Subcutaneous abdominal adipose tissue (tissue), 5 donors: ENCODE data around the gene NTSR1.
"Not testable (repeated sequence)": the region's sequence is repeated elsewhere in the genome, so short reads cannot be mapped to it uniquely, and the experiment has no call there.

Experiments used
- H3K27ac ChIP-seq: one replicate; pipeline ENCODE4 v1.7.0; 2013; ENCODE audit warnings: low read depth, mild to moderate bottlenecking, inconsistent platforms, low read length, moderate library complexity
- H3K27me3 ChIP-seq, 5 donors: one replicate each; pipeline ENCODE4 v1.7.0; 2013; ENCODE audit warnings: low read length in 5 of 5, inconsistent platforms in 1 of 5; ENCODE audit not compliant: control insufficient read depth in 5 of 5, insufficient read depth in 4 of 5
- H3K36me3 ChIP-seq, 5 donors: one replicate each; pipeline ENCODE4 v1.7.0; 2013; ENCODE audit warnings: low read length in 5 of 5; ENCODE audit not compliant: control insufficient read depth in 5 of 5, insufficient read depth in 5 of 5
- H3K4me1 ChIP-seq, 5 donors: one replicate each; pipeline ENCODE4 v1.7.0; 2013; ENCODE audit warnings: low read length in 5 of 5, mild to moderate bottlenecking in 3 of 5, moderate library complexity in 1 of 5; ENCODE audit not compliant: control insufficient read depth in 5 of 5, insufficient read depth in 5 of 5
- H3K4me3 ChIP-seq, 5 donors: one replicate each; pipeline ENCODE4 v1.7.0; 2013; ENCODE audit warnings: low read length in 5 of 5, low read depth in 1 of 5
- H3K9ac ChIP-seq, 5 donors: one replicate each; pipeline ENCODE4 v1.7.0; 2013; ENCODE audit warnings: low read length in 5 of 5, mild to moderate bottlenecking in 4 of 5, moderate library complexity in 3 of 5
- H3K9me3 ChIP-seq, 5 donors: one replicate each; pipeline ENCODE4 v1.7.0; 2013; ENCODE audit warnings: low read length in 5 of 5; ENCODE audit not compliant: control insufficient read depth in 5 of 5
- donor health status: healthy.
- donor health status: healthy.
- donor health status: healthy.
- donor health status: healthy.
- donor health status: healthy.

The NTSR1 gene

GRCh38 chr20:62683660-62684322, 24.8 kb upstream of the NTSR1 start:
- not testable (repeated sequence) for H3K36me3 ChIP-seq, H3K27ac ChIP-seq, H3K4me3 ChIP-seq
- H3K9me3 ChIP-seq: peaks cover 2 to 12% (median 7%) of the 10 kb centered on the region in 5 donors
- peaks cover 0 to 11% (median 8%) of the 10 kb centered on the region in 5 donors for H3K4me1 ChIP-seq
- peaks cover 22 to 62% (median 47%) of the 10 kb centered on the region in 5 donors for H3K27me3 ChIP-seq
- H3K9ac ChIP-seq: peak overlapping the region in 1 of 5 donors; percentile 52

- Histone ChIP-seq H3K36me3 (no peaks in the 10 kb centered on the region), H3K4me1 (peaks cover 0 to 11% (median 8%) of the 10 kb centered on the region in 5 donors), H3K27me3 (peaks cover 25 to 66% (median 51%) of the 10 kb centered on the region in 5 donors), H3K9ac (no peak overlapping the region), H3K9me3 (peaks cover 2 to 8% (median 5%) of the 10 kb centered on the region in 5 donors), H3K4me3 (no peak overlapping the region), H3K27ac (no peak overlapping the region)
Observed at GRCh38 chr20:62684981-62685380, 23.7 kb upstream of the NTSR1 start.

DNA sequence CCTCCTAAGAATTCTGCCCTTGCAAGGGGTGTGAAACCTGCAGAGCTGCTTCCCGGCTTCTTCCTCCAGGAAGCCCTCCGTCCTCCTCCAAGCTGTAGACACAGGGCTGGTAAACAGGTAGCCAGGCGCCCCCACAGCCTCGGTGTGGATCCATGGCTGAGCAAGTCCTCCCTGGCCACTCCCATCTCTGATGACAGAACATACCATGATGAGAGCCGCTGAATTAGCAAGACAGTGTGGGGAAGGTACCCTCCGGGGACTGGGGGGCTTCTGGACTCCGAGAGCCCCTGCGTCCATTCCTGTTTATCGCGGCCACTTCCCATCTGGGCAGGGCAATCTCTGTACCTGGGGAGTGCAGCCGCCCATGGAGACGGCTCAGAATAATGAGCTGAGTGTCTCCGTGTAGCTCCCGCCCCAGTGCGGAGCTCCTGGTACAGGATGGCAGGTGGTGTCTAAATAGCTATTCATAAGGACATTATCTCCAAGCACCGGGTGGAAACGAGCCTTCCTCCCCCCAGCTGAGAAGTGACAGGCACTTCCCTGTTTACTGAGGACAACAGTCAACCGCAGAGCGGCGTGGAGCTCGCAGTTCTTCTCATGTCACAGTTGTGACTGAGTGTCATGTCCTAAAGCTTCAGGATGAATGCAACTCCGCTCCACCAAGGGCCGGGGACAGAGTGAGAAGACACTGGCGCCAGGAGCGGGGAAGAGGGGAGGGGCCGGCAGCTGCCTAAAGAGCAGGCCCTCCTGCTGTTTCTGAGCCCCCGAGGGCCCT, 22.7 kb upstream of the NTSR1 start:
- H3K36me3 ChIP-seq: no peaks in the 10 kb centered on the region
- no peak overlapping the region for H3K27ac ChIP-seq
- H3K27me3 ChIP-seq: peaks cover 26 to 63% (median 48%) of the 10 kb centered on the region in 5 donors
- H3K9me3 ChIP-seq: no peaks in the 10 kb centered on the region
- no peak overlapping the region for H3K4me3 ChIP-seq
- H3K9ac ChIP-seq: no peak overlapping the region
- peaks cover 0 to 11% (median 8%) of the 10 kb centered on the region in 5 donors for H3K4me1 ChIP-seq

GRCh38 chr20:62686869-62687830, 21.5 kb upstream of the NTSR1 start:
- no peaks in the 10 kb centered on the region for H3K36me3 ChIP-seq
- peaks cover 23 to 67% (median 46%) of the 10 kb centered on the region in 5 donors for H3K27me3 ChIP-seq
- H3K4me3 ChIP-seq: no peak overlapping the region
- no peak overlapping the region for H3K9ac ChIP-seq
- no peaks in the 10 kb centered on the region for H3K9me3 ChIP-seq
- peaks cover 0 to 11% (median 8%) of the 10 kb centered on the region in 5 donors for H3K4me1 ChIP-seq
- no peak overlapping the region for H3K27ac ChIP-seq

DNA sequence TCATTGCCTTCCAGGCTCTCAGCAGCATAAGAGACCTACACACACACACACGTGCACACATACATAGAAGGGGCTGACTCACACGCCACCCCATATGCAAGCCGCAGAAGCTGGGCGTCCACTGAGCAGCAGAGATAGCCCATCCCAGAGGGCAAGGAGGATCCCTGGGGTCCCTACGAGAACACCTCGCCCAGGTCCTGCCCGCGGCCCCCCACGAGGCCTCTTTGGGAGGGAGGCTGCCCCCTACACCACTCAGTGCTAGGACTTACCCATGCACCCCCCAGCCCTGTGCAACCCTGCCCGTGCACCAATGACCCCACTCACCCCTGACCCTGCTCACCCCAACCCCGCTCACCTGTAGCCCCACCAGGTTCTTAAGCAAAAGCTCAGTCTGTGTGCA, 20.6 kb upstream of the NTSR1 start:
- peaks cover 15 to 61% (median 43%) of the 10 kb centered on the region in 5 donors for H3K27me3 ChIP-seq

DNA sequence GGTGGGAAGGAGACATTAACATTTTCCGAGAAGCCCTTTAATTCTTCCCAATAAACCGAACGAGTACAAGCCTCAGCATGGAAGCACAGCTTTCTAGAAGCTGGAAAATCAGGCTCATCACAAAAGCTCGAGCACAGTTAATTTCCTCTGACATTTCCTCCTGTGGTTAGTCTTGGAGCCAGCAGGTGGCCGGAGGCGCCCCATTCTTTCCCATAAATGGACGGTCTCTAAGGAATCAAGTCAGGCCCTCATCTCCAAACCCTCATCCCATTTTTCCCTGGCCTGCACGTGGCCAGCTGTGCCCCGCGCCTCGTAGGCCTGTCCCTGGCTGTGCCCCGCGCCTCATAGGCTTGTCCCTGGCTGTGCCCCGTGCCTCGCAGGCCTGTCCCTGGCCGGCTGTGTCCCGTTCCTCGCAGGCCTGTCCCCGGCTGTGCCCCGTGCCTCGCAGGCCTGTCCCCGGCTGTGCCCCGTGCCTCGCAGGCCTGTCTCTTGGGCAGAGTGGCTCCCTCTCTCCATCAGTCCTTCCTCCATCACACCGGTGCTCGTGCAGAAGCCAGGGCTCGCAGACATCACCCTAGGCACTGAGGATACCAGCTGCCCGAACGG, 19.7 kb upstream of the NTSR1 start:
- no peak overlapping the region for H3K27ac ChIP-seq
- peaks cover 0 to 11% (median 8%) of the 10 kb centered on the region in 5 donors for H3K4me1 ChIP-seq
- H3K9me3 ChIP-seq: no peaks in the 10 kb centered on the region
- peaks cover 17 to 62% (median 47%) of the 10 kb centered on the region in 5 donors for H3K27me3 ChIP-seq
- H3K4me3 ChIP-seq: no peak overlapping the region
- H3K36me3 ChIP-seq: no peaks in the 10 kb centered on the region
- no peak overlapping the region for H3K9ac ChIP-seq

More for the DNA sequence above, 20.6 kb upstream of the NTSR1 start:
- Histone ChIP-seq H3K9ac (no peak overlapping the region), H3K36me3 (no peaks in the 10 kb centered on the region), H3K4me3 (no peak overlapping the region), H3K9me3 (no peaks in the 10 kb centered on the region), H3K27ac (no peak overlapping the region), H3K4me1 (peaks cover 0 to 11% (median 8%) of the 10 kb centered on the region in 5 donors)

DNA sequence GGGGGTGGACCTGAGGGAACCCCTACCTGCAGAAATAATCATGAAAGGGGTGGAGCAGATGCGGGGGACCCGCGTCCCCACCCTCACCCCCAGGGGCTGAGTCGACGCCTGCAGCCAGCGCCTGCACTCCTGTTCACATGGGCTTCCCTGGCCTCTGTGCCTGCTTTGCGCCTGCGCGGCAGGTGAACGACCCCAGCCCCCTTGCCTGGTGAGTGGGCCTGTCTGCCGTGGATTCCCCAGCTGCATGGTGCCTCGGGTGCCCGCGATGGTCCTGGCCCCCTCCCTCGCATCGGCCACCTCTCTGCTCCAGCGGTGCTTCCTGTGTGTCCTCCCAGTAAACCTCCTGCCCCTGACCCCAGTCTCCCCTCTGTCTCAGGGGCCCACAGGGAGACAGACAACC, 18.8 kb upstream of the NTSR1 start:
- peaks cover 0 to 11% (median 8%) of the 10 kb centered on the region in 5 donors for H3K4me1 ChIP-seq
- no peaks in the 10 kb centered on the region for H3K9me3 ChIP-seq
- no peak overlapping the region for H3K9ac ChIP-seq
- H3K27ac ChIP-seq: no peak overlapping the region
- H3K4me3 ChIP-seq: no peak overlapping the region
- peaks cover 23 to 58% (median 41%) of the 10 kb centered on the region in 5 donors for H3K27me3 ChIP-seq
- H3K36me3 ChIP-seq: no peaks in the 10 kb centered on the region

DNA sequence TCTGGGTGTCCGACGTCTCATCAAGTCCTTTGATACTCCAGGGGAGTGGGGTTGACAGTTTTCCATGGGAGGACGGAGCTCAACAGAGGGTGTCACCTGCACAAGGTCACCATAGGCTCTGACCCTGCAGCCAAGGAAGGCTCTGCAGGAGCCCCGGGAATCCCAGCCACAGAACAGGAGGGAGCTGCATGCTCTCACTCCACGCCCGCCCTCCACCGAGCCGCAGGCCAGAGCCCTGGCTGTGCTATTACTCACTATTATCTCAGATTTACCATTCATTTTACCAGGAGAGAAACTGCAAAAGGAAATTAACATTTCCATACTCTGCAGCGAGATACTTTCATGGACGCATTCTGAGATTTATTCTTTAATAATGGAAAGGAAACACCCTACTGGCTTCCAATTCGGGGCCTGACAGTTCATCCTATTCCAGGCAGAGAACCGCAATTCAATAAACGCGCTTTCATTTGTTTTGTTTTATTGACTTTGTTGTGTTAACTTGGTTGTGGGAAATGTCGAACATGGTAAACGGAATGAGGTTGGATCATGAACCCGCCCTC, 18.3 kb upstream of the NTSR1 start:
- Histone ChIP-seq H3K4me3 (no peak overlapping the region), H3K36me3 (no peaks in the 10 kb centered on the region), H3K27me3 (peaks cover 27 to 62% (median 44%) of the 10 kb centered on the region in 5 donors), H3K4me1 (peaks cover 0 to 11% (median 8%) of the 10 kb centered on the region in 5 donors), H3K9me3 (no peaks in the 10 kb centered on the region), H3K27ac (no peak overlapping the region), H3K9ac (no peak overlapping the region)

DNA sequence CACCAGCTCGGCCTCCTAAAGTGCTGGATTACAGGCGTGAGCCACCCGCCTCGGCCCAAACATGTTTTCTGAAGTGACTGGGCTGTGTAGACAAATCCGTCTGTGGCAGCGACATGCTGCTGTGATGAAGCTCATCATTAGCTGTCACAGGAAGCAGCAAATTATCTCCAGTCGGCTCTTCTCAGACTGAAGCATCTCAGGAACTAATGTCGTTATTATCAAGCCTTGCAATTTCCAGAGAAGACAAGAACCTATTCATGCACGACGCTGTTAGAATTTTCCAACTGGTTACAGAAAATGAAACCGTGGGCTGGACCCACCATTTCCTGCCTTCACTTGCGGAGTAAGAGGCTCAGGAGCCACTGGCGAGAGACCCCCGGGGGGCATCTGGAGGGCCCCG, 17.1 kb upstream of the NTSR1 start:
- H3K36me3 ChIP-seq: no peaks in the 10 kb centered on the region
- peaks cover 0 to 2% (median 0%) of the 10 kb centered on the region in 5 donors for H3K4me1 ChIP-seq
- H3K27me3 ChIP-seq: peaks cover 29 to 61% (median 42%) of the 10 kb centered on the region in 5 donors
- no peak overlapping the region for H3K27ac ChIP-seq
- H3K9me3 ChIP-seq: no peaks in the 10 kb centered on the region
- H3K4me3 ChIP-seq: no peak overlapping the region
- H3K9ac ChIP-seq: no peak overlapping the region
